CD14-positive monocyte (primary cell): ENCODE measurements around the gene IL6. TPM values are rescaled to one million over a fixed set of nuclear protein-coding genes. Genes with fewer than 3 reads are reported as not detected.

ENCODE experiments used
- DNase-seq, 3 donors: peaks; one replicate each; pipeline ENCODE4 v3.0.0-alpha.2; 2011 to 2022
- H2AFZ ChIP-seq: 2 replicates; pipeline ENCODE4 v1.6.0; 2012; ENCODE audit warnings: mild to moderate bottlenecking, low read depth, low read length, inconsistent platforms; ENCODE audit not compliant: insufficient read depth, poor library complexity, severe bottlenecking
- H3K27ac ChIP-seq, 2 donors: 1 replicate in 1 of 2; 2 replicates in 1 of 2; pipeline ENCODE4 v1.5.1; 2012 to 2013; ENCODE audit warnings: low read length in 2 of 2, control low read depth in 1 of 2, inconsistent platforms in 1 of 2, low read depth in 1 of 2, mild to moderate bottlenecking in 1 of 2
- H3K27me3 ChIP-seq, 2 donors: one replicate each; pipeline versions ENCODE4 v1.6.0 to v1.6.1; 2011 to 2013; ENCODE audit warnings: low read length in 2 of 2; ENCODE audit not compliant: control insufficient read depth in 2 of 2, insufficient read depth in 2 of 2
- H3K36me3 ChIP-seq, 2 donors: replicated peaks in 1 of 2; 1 replicate in 1 of 2; 2 replicates in 1 of 2; pipeline versions ENCODE4 v1.5.1 to v1.6.1; 2012 to 2013; ENCODE audit warnings: low read length in 2 of 2, control low read depth in 1 of 2, inconsistent platforms in 1 of 2, mild to moderate bottlenecking in 1 of 2; ENCODE audit not compliant: insufficient read depth in 2 of 2, control insufficient read depth in 1 of 2
- H3K4me1 ChIP-seq, 2 donors: 1 replicate in 1 of 2; 2 replicates in 1 of 2; pipeline versions ENCODE4 v1.5.1 to v1.6.1; 2012 to 2013; ENCODE audit warnings: low read length in 2 of 2, control low read depth in 1 of 2, inconsistent platforms in 1 of 2, mild to moderate bottlenecking in 1 of 2, moderate library complexity in 1 of 2; ENCODE audit not compliant: insufficient read depth in 2 of 2, control insufficient read depth in 1 of 2
- H3K4me2 ChIP-seq: replicated peaks from 2 replicates; pipeline ENCODE3; 2012; ENCODE audit warnings: low read length, moderate library complexity, mild to moderate bottlenecking; ENCODE audit not compliant: poor library complexity, severe bottlenecking; ENCODE audit errors: extremely low read depth
- H3K4me3 ChIP-seq, 3 experiments: fragments of 200-600 bp in 1 of 3; sonication (generic) in 1 of 3; replicated peaks in 1 of 3; 1 replicate in 2 of 3; 2 replicates in 1 of 3; pipeline ENCODE4 v1.5.1; 2011 to 2013; ENCODE audit warnings: low read length in 3 of 3, mild to moderate bottlenecking in 3 of 3, control low read depth in 2 of 3, low read depth in 2 of 3, inconsistent platforms in 1 of 3, moderate library complexity in 1 of 3
- H3K79me2 ChIP-seq: 2 replicates; pipeline ENCODE4 v1.6.0; 2012; ENCODE audit warnings: mild to moderate bottlenecking, control low read depth, inconsistent platforms, low read length, moderate library complexity; ENCODE audit not compliant: insufficient read depth
- H3K9ac ChIP-seq: 2 replicates; pipeline ENCODE4 v1.6.0; 2017; ENCODE audit warnings: low read length, mild to moderate bottlenecking; ENCODE audit not compliant: insufficient read depth, poor library complexity, severe bottlenecking
- H3K9me3 ChIP-seq, 2 donors: replicated peaks in 1 of 2; 1 replicate in 1 of 2; 2 replicates in 1 of 2; pipeline versions ENCODE4 v1.5.1 to v1.6.1; 2012 to 2013; ENCODE audit warnings: low read length in 2 of 2, control low read depth in 1 of 2; ENCODE audit not compliant: control insufficient read depth in 1 of 2, insufficient read depth in 1 of 2
- H4K20me1 ChIP-seq: 2 replicates; pipeline ENCODE4 v1.6.0; 2012; ENCODE audit warnings: mild to moderate bottlenecking, low read length, control low read depth, moderate library complexity; ENCODE audit not compliant: insufficient read depth
- H3K27ac Mint-ChIP-seq, 7 donors: one replicate each; pipeline ENCODE4 v1.8.0; 2020; ENCODE audit warnings: mild to moderate bottlenecking in 7 of 7, mixed read lengths in 7 of 7, moderate library complexity in 6 of 7, inconsistent platforms in 2 of 7
- H3K27me3 Mint-ChIP-seq, 3 donors: one replicate each; pipeline ENCODE4 v1.8.0; 2021 to 2022; ENCODE audit warnings: low read depth in 3 of 3, mild to moderate bottlenecking in 3 of 3, mixed read lengths in 3 of 3, moderate library complexity in 3 of 3, inconsistent platforms in 1 of 3
- H3K36me3 Mint-ChIP-seq, 2 donors: one replicate each; pipeline ENCODE4 v1.8.0; 2020; ENCODE audit warnings: mixed read lengths in 2 of 2, inconsistent platforms in 1 of 2, mild to moderate bottlenecking in 1 of 2
- H3K4me1 Mint-ChIP-seq: one replicate; pipeline ENCODE4 v1.8.0; 2020; ENCODE audit warnings: mild to moderate bottlenecking, mixed read lengths
- H3K4me3 Mint-ChIP-seq, 2 donors: one replicate each; pipeline ENCODE4 v1.8.0; 2020; ENCODE audit warnings: mild to moderate bottlenecking in 2 of 2, mixed read lengths in 2 of 2, moderate library complexity in 1 of 2
- H3K9me3 Mint-ChIP-seq, 7 donors: one replicate each; pipeline ENCODE4 v1.8.0; 2020 to 2022; ENCODE audit warnings: mixed read lengths in 7 of 7, mild to moderate bottlenecking in 6 of 7, moderate library complexity in 6 of 7, inconsistent platforms in 2 of 7
- WGBS: methylation state at CpG from one replicate; pipeline ENCODE4 v1.1.5; 2013; ENCODE audit warnings: missing lambda C conversion rate; ENCODE audit not compliant: insufficient coverage; 5-methylcytosine and 5-hydroxymethylcytosine counted together
- intact Hi-C, 2 donors: fragments of 100-400 bp; cut with micrococcal nuclease; formaldehyde crosslinking; loops; one replicate each; pipeline versions ENCODE4 v1.15.0 to v1.15.1; 2023
- polyA plus RNA-seq, 3 donors: library from polyadenylated mRNA; depleted of rRNA in 1 of 3; unstranded in 2 of 3; stranded (reverse) in 1 of 3; fragments of 300-500 nt in 2 of 3; fragments of >200 nt in 1 of 3; fragmentation: Illumina TruSeq in 2 of 3; gene quantifications; 1 replicate in 2 of 3; 2 replicates in 1 of 3; pipeline ENCODE4 v1.2.3, GENCODE V29; 2012 to 2021
- TF ChIP-seq, protein P1 (sequence below): fragments of 200-600 bp; IDR thresholded peaks from one replicate; pipeline ENCODE4 v1.8.0; 2022; ENCODE audit warnings: antibody characterized with exemption, mild to moderate bottlenecking

The IL6 gene
- polyA plus RNA-seq, 3 donors, result 0.28 to 3.5 (median 1.6) TPM

GRCh38 chr7:22757338-22757994 is 30.5 kb downstream of the IL6 start:
- H3K4me3 Mint-ChIP-seq, result no peak overlapping the region
- Histone ChIP-seq H3K9ac (no peak overlapping the region), H3K27ac (no peak overlapping the region), H3K9me3 (peaks cover 5 to 9% of the 10 kb centered on the region in 2 donors), H3K4me1 (no peaks in the 10 kb centered on the region), H4K20me1 (no peaks in the 10 kb centered on the region), H3K4me3 (no peak overlapping the region), H3K27me3 (no peaks in the 10 kb centered on the region), H3K79me2 (no peaks in the 10 kb centered on the region), H3K4me2 (no peak overlapping the region), H2AFZ (no peak overlapping the region), H3K36me3 (no peaks in the 10 kb centered on the region)
- H3K4me1 Mint-ChIP-seq, result no peaks in the 10 kb centered on the region
- no peak overlapping the region for H3K27ac Mint-ChIP-seq
- no peaks in the 10 kb centered on the region for H3K36me3 Mint-ChIP-seq
- peaks cover 4 to 21% (median 12%) of the 10 kb centered on the region in 7 donors for H3K9me3 Mint-ChIP-seq
- DNase-seq, result no peak
- TF ChIP-seq, protein P1, sequence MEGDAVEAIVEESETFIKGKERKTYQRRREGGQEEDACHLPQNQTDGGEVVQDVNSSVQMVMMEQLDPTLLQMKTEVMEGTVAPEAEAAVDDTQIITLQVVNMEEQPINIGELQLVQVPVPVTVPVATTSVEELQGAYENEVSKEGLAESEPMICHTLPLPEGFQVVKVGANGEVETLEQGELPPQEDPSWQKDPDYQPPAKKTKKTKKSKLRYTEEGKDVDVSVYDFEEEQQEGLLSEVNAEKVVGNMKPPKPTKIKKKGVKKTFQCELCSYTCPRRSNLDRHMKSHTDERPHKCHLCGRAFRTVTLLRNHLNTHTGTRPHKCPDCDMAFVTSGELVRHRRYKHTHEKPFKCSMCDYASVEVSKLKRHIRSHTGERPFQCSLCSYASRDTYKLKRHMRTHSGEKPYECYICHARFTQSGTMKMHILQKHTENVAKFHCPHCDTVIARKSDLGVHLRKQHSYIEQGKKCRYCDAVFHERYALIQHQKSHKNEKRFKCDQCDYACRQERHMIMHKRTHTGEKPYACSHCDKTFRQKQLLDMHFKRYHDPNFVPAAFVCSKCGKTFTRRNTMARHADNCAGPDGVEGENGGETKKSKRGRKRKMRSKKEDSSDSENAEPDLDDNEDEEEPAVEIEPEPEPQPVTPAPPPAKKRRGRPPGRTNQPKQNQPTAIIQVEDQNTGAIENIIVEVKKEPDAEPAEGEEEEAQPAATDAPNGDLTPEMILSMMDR, result no peak
- H3K27me3 Mint-ChIP-seq, result peaks cover 3 to 20% (median 3%) of the 10 kb centered on the region in 3 donors
- intact Hi-C loops, result no loop called here
- 0% methylated on average over 1 of the region's 1 CpG for WGBS

DNA sequence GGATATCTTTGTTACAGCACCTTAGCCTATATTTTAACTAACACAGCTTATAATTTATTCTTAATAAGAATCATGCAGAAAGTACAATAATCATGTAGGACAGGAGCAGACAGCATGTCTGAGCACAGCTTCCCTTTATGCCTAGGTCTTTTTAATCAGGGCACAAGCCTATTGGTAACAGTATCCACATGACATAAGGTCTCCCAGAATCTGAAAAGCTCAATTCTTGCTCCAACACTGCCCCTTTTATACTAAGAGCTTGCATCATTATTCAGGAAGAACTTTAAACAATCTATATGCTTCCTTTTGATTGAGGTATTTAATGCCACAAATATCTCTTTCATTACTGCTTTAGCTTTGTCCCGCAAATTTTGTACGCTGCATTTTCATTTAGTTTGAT is 31.6 kb downstream of the IL6 start:
- Mint-ChIP-seq H3K4me1 (no peaks in the 10 kb centered on the region), H3K36me3 (no peaks in the 10 kb centered on the region), H3K4me3 (no peak overlapping the region), H3K9me3 (peaks cover 4 to 18% (median 11%) of the 10 kb centered on the region in 7 donors), H3K27me3 (peaks cover 1 to 18% (median 3%) of the 10 kb centered on the region in 3 donors), H3K27ac (no peak overlapping the region)
- Histone ChIP-seq H3K4me1 (no peaks in the 10 kb centered on the region), H3K27me3 (no peaks in the 10 kb centered on the region), H2AFZ (no peak overlapping the region), H3K79me2 (no peaks in the 10 kb centered on the region), H3K36me3 (no peaks in the 10 kb centered on the region), H3K4me3 (no peak overlapping the region), H4K20me1 (no peaks in the 10 kb centered on the region), H3K4me2 (no peak overlapping the region), H3K27ac (no peak overlapping the region), H3K9ac (no peak overlapping the region), H3K9me3 (peaks cover 5 to 9% of the 10 kb centered on the region in 2 donors)
- DNase-seq, result no peak
- intact Hi-C loops, result no loop called here
- no CpG with 5 or more reads among the region's 2 CpGs for WGBS
- TF ChIP-seq, protein P1, result no peak
